D721Med (cell line): ENCODE measurements around the gene FAM227B.

Experiments used
- DNase-seq: peaks from one replicate; pipeline ENCODE4 v3.0.0; 2011; ENCODE audit warnings: low spot score; ENCODE audit not compliant: insufficient read length
- FAIRE-seq: peaks from 2 replicates; lab custom pipeline; 2011; peaks lifted over from hg19 to GRCh38; lab: Jason Lieb, UNC
- CTCF ChIP-seq: IDR thresholded peaks from 2 replicates; pipeline ENCODE4 v1.5.1; 2012; ENCODE audit warnings: mild to moderate bottlenecking, control low read depth; ENCODE audit not compliant: insufficient read depth; ENCODE audit errors: missing control alignments

The FAM227B gene

GRCh38 chr15:49427372-49427771, 193.2 kb downstream of the FAM227B start:
- DNase-seq (no peak), FAIRE-seq (no peak)
- TF ChIP-seq CTCF = no peak

GRCh38 chr15:49424954-49425353, 195.7 kb downstream of the FAM227B start:
- no peak for TF ChIP-seq CTCF
- FAIRE-seq (no peak), DNase-seq (no peak)

GRCh38 chr15:49423901-49424550, 196.6 kb downstream of the FAM227B start:
- DNase-seq (no peak), FAIRE-seq (no peak)
- TF ChIP-seq CTCF = no peak

GRCh38 chr15:49423021-49423420, 197.6 kb downstream of the FAM227B start, which contains the start of gene FGF7:
Gene FGF7 (plus strand): TSS chr15:49423242. CDS start chr15:49424298, 1,056 bp downstream.
- DNase-seq (no peak), FAIRE-seq (no peak)
- no peak for TF ChIP-seq CTCF

- FAIRE-seq = no peak
- DNase-seq = no peak
Observed at GRCh38 chr15:49421991-49422390, 198.6 kb downstream of the FAM227B start.

GRCh38 chr15:49418811-49419210, 201.8 kb downstream of the FAM227B start:
- no peak for TF ChIP-seq CTCF
- FAIRE-seq = no peak
- DNase-seq = no peak

More at GRCh38 chr15:49421991-49422390, 198.6 kb downstream of the FAM227B start:
- peak; percentile 76 for TF ChIP-seq CTCF

- FAIRE-seq = no peak
- TF ChIP-seq CTCF = no peak
- no peak for DNase-seq
Observed at GRCh38 chr15:49415638-49416037, 205.0 kb downstream of the FAM227B start.
